ENCODE data around the gene STK32C. TPM values are rescaled to one million over a fixed set of nuclear protein-coding genes. Genes with fewer than 3 reads are reported as not detected.

STK32C gene
- total and polyA plus RNA-seq, 10 donors = 9.6 to 27.8 (median 15.7) TPM

GRCh38 chr10:132236881-132237280 is 70.9 kb downstream of the STK32C start:
- Histone ChIP-seq H3K4me3 (no peak overlapping the region), H3K36me3 (no peaks in the 10 kb centered on the region), H3K9me3 (no peaks in the 10 kb centered on the region), H3K4me1 (peaks cover 0 to 16% (median 12%) of the 10 kb centered on the region in 6 donors), H3K27me3 (replicated peaks in 1 of 7) (no peaks in the 10 kb centered on the region), H3K27ac (no peak overlapping the region)
- 82 to 94% (median 88%) methylated on average over 4 to 13 of the region's 13 CpGs for WGBS, 5 donors
- TF ChIP-seq POLR2AphosphoS5 (IDR thresholded peaks at IDR 0.05) = no peak
- no peak for TF ChIP-seq POLR2A (IDR thresholded peaks at IDR 0.05)
- TF ChIP-seq, protein P1, sequence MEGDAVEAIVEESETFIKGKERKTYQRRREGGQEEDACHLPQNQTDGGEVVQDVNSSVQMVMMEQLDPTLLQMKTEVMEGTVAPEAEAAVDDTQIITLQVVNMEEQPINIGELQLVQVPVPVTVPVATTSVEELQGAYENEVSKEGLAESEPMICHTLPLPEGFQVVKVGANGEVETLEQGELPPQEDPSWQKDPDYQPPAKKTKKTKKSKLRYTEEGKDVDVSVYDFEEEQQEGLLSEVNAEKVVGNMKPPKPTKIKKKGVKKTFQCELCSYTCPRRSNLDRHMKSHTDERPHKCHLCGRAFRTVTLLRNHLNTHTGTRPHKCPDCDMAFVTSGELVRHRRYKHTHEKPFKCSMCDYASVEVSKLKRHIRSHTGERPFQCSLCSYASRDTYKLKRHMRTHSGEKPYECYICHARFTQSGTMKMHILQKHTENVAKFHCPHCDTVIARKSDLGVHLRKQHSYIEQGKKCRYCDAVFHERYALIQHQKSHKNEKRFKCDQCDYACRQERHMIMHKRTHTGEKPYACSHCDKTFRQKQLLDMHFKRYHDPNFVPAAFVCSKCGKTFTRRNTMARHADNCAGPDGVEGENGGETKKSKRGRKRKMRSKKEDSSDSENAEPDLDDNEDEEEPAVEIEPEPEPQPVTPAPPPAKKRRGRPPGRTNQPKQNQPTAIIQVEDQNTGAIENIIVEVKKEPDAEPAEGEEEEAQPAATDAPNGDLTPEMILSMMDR (IDR thresholded peaks at IDR 0.05 in 8 of 11, conservative IDR thresholded peaks at IDR 0.05 in 3 of 11) = no peak
- intact Hi-C loops (cut with DNase I; ENCODE audit: low total_unique reads) = no loop called here
- DNase-seq = no peak

- TF ChIP-seq POLR2AphosphoS5 (IDR thresholded peaks at IDR 0.05) = no peak
- TF ChIP-seq, protein P1 (IDR thresholded peaks at IDR 0.05 in 8 of 11, conservative IDR thresholded peaks at IDR 0.05 in 3 of 11) = no peak
- TF ChIP-seq POLR2A (IDR thresholded peaks at IDR 0.05) = no peak
- no peak overlapping the region for H3K27ac ChIP-seq
- H3K36me3 ChIP-seq = no peaks in the 10 kb centered on the region
- WGBS, 5 donors = 89 to 96% (median 92%) methylated on average over 14 to 21 of the region's 21 CpGs
- no peak for DNase-seq
- peaks cover 0 to 24% (median 18%) of the 10 kb centered on the region in 6 donors for H3K4me1 ChIP-seq
- no peaks in the 10 kb centered on the region for H3K27me3 ChIP-seq (replicated peaks in 1 of 7)
- intact Hi-C loops (cut with DNase I; ENCODE audit: low total_unique reads) = no loop called here
- H3K4me3 ChIP-seq = no peak overlapping the region
- H3K9me3 ChIP-seq = no peaks in the 10 kb centered on the region
Measured at GRCh38 chr10:132236161-132236560, 71.6 kb downstream of the STK32C start.

DNA sequence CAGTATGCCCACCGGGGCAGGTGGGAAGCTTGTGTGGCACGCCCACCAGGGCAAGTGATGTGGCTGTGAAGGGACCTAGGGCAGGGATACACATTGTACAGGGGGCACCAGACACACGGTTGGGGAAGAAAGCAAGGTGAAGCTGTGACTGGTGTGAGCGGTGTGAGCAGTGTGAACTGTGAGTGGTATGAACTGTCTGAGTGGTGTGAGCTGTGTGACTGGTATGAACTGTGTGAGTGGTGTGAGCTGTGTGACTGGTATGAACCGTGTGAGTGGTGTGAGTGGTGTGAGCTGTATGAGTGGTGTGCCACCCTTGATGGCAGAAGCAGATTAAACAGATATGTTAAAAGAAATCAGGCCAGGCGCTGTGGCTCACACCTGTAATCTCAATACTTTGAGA is 72.9 kb downstream of the STK32C start:
- WGBS, 5 donors = 89 to 98% (median 93%) methylated on average over 5 to 6 of the region's 6 CpGs
- Histone ChIP-seq H3K4me3 (no peak overlapping the region), H3K36me3 (no peaks in the 10 kb centered on the region), H3K4me1 (peaks cover 2 to 37% (median 29%) of the 10 kb centered on the region in 6 donors), H3K9me3 (no peaks in the 10 kb centered on the region), H3K27ac (no peak overlapping the region), H3K27me3 (replicated peaks in 1 of 7) (no peaks in the 10 kb centered on the region)
- DNase-seq = no peak
- intact Hi-C loops (cut with DNase I; ENCODE audit: low total_unique reads) = no loop called here
- TF ChIP-seq POLR2AphosphoS5 (IDR thresholded peaks at IDR 0.05) = no peak
- TF ChIP-seq POLR2A (IDR thresholded peaks at IDR 0.05) = no peak
- TF ChIP-seq, protein P1 (IDR thresholded peaks at IDR 0.05 in 8 of 11, conservative IDR thresholded peaks at IDR 0.05 in 3 of 11) = no peak

GRCh38 chr10:132233501-132234085 is 74.2 kb downstream of the STK32C start:
- no peak for DNase-seq
- TF ChIP-seq, protein P1 (IDR thresholded peaks at IDR 0.05 in 8 of 11, conservative IDR thresholded peaks at IDR 0.05 in 3 of 11) = no peak
- no peak for TF ChIP-seq POLR2A (IDR thresholded peaks at IDR 0.05)
- TF ChIP-seq POLR2AphosphoS5 (IDR thresholded peaks at IDR 0.05) = no peak
- Histone ChIP-seq H3K9me3 (no peaks in the 10 kb centered on the region), H3K27me3 (replicated peaks in 1 of 7) (no peaks in the 10 kb centered on the region), H3K27ac (no peak overlapping the region), H3K4me3 (no peak overlapping the region), H3K36me3 (no peaks in the 10 kb centered on the region), H3K4me1 (peaks cover 3 to 44% (median 35%) of the 10 kb centered on the region in 6 donors)
- intact Hi-C loops (cut with DNase I; ENCODE audit: low total_unique reads) = no loop called here
- 85 to 96% (median 89%) methylated on average over 14 to 18 of the region's 18 CpGs for WGBS, 5 donors

Data from spleen (tissue), 11 donors.